Epithelial cell of prostate (primary cell): ENCODE results near the gene RPS6KC1.
"Not testable (repeated sequence)": the region's sequence is repeated elsewhere in the genome, so short reads cannot be mapped to it uniquely, and the experiment has no call there.

Experiments used
- DNase-seq: peaks from one replicate; pipeline ENCODE4 v3.0.0-alpha.2; 2011; ENCODE audit warnings: low read depth, low spot score
- H3K27ac ChIP-seq: fragments of 450-650 bp; 2 replicates; pipeline ENCODE4 v1.5.1; 2017; ENCODE audit warnings: mild to moderate bottlenecking

RPS6KC1 gene

DNA sequence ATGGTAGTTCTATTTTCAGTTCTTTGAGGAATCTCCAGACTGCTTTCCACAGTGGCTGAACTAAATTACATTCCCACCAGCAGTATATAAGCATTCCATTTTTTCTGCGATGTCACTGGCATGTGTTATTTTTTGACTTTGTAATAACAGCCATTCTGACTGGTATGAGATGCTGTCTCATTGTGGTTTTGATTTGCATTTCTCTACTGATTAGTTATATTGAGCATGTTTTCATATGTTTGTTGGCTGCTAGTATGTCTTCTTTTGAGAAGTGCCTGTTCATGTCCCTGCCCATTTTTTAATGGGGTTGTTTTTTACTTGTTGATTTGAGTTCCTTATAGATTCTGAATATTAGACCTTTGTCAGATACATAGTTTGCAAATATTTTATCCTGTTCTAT, 87.9 kb downstream of the RPS6KC1 start:
- no peak overlapping the region for H3K27ac ChIP-seq

DNA sequence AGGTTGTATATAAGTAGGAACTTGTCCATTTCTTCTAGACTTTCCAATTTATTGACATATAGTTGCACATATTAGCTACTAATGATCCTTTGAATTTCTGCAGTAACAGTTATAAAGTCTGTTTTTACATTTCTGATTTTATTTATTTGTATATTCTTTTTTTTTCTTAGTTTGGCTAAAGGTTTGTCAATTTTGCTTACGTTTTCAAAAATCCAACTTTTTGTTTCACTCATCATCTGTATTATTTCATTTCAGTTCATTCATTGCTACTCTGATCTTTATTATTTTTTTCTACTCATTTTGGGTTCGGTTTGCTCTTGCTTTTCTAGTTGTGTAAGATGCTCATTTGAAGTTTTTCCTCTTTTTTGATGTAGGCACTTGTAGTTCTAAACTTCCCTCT, 97.9 kb downstream of the RPS6KC1 start:
- no peak for DNase-seq
- no peak overlapping the region for H3K27ac ChIP-seq

More for the DNA sequence above, 87.9 kb downstream of the RPS6KC1 start:
- no peak for DNase-seq

DNA sequence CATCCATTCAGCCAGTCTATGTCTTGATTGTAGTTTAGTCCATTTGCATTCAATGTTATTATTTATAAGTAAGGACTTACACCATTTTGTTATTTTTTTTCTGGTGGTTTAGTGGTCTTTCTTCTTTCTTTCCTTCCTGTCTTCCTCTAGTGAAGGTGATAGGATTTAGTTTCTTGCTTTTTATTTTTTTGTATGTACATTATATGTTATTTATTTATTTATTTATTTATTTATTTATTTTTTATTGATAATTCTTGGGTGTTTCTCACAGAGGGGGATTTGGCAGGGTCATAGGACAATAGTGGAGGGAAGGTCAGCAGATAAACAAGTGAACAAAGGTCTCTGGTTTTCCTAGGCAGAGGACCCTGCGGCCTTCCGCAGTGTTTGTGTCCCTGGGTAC, 99.0 kb downstream of the RPS6KC1 start:
- not testable (repeated sequence) for DNase-seq, H3K27ac ChIP-seq

DNA sequence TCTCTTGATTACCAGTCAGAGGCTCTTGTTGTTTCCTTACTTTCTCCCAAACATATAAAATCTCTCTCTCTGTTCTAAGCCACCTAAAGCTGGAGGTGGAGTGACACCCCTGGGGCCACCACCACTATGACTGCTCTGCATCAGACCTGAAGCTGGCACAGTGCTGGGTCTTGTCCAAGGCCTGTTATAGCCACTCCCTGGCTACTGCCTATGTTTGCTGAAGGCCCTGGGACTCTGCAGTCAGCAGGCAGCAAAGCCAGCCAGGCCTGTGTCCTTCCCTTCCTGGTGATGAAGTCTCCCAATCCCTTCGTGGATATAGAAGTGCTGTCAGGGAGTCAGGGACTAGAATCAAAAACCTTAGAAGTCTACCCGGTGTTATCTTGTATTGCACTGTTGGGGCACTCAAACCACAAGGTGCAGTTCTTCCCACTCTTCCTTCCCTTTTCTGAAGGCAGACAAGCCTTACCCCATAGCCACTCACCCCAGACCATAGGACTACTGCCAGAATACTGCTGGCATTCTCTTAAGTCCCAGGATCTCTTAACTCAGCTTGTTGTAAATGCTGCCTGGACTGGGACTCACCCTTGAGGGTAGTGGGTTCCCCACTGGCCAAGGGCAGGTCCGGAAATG, 103.1 kb downstream of the RPS6KC1 start:
- DNase-seq = no peak
- no peak overlapping the region for H3K27ac ChIP-seq

DNA sequence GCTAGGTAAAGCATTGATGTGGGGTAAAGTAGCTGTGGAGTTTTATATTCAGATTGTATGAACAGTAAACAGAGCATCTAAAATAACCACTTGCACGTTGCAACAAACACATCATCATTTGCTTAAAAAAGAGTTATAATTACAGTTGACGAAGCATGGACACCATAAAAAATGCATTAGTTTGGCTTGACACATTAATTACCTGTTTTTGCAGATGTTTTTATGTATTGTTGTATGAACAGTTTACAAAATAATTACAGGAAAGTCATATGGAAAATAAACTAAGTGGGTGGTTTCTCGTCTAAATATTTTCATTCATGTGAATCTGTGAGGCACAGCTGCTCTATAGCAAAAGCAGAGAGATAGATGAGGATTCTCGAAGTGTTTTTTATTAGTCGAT, 108.3 kb downstream of the RPS6KC1 start:
- H3K27ac ChIP-seq = no peak overlapping the region
- DNase-seq = no peak

DNA sequence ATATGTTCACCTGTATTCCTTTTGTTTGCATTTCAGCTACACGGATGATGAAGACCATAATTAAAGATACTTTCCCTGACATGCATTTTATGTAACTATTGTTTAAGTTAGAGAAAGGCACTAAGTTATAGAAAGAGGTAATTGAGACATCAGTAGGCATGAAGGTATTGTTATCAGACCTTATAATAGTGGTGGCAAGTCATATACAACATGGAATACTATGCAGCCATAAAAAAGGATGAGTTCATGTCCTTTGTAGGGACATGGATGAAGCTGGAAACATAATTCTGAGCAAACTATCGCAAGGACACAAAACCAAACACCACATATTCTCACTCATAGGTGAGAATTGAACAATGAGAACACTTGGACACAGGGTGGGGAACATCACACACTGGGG, 109.4 kb downstream of the RPS6KC1 start:
- not testable (repeated sequence) for DNase-seq, H3K27ac ChIP-seq

DNA sequence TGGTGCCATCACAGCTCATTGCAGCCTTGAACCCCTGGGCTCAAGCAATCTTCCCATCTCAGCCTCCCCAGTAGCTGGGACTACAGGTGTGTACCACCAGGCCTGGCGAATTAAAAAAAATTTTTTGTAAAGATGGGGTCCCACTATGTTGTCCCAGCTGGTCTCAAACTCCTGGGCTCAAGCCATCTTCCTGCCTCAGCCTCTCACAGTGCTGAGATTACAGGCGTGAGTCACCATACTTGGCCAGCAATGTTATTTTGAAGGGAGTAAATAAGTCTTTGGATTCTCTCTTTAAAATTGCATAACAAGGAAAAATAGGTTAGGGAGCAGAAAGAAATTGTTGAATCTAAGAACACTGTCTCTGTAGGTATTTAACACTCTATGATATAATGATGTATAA, 111.3 kb downstream of the RPS6KC1 start:
- DNase-seq = no peak

DNA sequence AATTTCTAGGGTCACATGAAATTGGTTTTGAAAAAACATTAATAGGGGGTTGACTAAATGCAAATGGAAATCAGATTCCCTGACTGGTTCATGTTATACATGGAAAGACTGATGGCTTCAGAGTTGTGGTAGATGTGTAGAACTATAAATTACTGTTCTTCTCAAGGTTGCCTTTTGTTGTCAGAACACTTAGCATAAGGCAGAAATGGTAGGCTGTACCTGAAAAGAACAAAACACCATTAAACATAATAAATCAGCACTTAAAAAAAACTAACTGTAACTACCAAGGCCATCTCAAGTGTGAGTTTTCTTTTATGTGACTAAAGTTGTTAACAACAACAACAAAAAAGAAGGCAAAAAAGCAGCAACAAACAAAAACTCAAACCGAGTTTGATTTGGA, 111.8 kb downstream of the RPS6KC1 start:
- DNase-seq = no peak
- no peak overlapping the region for H3K27ac ChIP-seq

More for the DNA sequence above, 111.3 kb downstream of the RPS6KC1 start:
- no peak overlapping the region for H3K27ac ChIP-seq

DNA sequence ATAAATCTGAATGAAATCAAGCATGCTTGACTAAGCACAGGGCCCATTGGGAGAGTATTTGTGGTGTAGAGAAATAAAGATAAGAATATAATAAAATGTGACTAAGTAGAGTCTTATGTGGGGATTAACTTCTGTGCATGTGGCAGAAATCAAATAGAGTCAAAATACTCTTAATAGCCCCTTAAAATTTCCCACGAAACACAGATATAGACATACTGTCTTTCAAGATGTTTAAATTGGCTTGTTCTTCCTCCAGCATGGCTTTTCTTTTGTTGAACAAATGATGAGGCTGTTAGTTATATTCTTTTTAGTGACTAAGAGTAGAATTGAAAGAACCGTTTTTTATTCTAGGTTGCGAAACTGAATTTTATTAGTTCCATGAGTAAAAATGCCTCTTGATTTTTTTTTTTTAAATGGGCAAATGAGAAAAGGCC, 112.3 kb downstream of the RPS6KC1 start:
- H3K27ac ChIP-seq = no peak overlapping the region
- DNase-seq = no peak

DNA sequence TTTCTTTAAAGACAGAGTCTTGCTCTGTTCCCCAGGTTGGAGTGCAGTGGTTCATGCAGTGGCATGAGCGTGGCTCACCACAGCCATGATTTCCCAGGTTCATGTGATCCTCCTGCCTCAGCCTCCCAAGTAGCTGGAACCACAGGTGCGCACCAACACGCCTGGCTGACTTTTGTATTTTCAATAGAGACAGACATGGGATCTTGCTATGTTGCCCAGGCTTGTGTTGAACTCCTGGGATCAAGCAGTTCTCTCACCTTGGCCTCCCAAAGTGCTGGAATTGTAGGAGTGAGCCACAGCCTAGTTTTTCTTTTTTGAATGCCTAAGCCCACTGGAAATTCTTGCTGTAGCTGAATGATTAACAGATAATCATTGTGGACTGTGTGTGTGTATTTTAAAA, 113.5 kb downstream of the RPS6KC1 start:
- H3K27ac ChIP-seq = no peak overlapping the region
- DNase-seq = no peak

DNA sequence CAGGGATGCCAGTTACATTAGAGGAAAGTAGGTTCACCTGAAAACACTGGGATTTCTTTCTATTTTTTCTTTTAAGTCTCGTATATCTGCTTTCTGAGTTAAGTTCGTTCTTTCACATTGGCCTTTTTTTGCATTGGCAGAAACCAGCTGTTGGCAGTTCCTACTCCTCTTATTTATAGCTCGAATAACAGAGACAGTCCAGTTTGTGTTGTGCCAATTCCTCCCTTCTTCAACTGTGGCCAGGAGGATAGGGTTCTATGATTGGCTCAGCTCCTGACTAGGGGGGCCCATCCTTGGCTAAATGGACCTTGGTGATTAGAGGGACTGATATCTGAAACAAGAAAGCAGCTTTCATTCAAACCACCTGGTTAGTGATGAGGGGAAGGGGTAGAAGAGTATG, 115.8 kb downstream of the RPS6KC1 start:
- no peak overlapping the region for H3K27ac ChIP-seq
- no peak for DNase-seq

DNA sequence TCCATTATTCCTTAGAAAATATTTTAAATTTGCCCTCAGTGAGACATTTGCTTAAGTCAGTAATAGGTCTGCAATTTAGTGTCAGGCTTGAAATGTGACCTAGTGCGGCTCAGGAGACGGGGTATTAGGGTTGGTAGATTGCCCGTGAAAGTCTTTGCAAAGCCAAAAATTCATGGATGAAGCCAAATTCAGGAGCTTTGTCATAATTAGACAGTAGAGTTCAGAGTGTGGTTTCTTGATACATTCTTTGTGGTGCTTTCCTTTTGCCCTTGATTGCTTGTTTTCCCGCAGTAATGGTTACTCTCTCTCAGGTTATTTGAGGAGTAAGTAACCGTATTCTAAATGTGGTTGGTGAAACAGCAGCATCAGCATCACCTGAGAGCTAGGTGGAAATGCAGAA, 120.7 kb downstream of the RPS6KC1 start:
- no peak for DNase-seq
- no peak overlapping the region for H3K27ac ChIP-seq

DNA sequence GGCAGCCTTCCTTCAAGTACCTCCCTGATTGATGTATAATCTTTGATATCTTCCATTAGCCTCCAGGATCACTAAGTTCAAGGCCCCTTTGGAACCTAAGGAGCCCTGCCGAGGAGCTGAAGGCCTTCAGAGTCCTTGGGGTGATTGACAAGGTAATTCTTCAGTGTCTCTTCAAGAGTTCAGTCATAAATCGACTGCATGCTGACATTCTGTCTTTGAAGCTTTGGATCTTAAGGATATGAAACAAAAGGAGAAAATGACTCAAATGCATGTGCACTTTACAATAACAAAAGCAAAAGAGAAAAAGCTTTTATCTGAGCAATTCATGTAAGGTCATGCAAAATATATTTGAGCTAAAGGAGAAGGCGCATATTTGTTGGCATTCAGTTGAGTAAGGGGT, 125.3 kb downstream of the RPS6KC1 start:
- DNase-seq = no peak
- no peak overlapping the region for H3K27ac ChIP-seq

DNA sequence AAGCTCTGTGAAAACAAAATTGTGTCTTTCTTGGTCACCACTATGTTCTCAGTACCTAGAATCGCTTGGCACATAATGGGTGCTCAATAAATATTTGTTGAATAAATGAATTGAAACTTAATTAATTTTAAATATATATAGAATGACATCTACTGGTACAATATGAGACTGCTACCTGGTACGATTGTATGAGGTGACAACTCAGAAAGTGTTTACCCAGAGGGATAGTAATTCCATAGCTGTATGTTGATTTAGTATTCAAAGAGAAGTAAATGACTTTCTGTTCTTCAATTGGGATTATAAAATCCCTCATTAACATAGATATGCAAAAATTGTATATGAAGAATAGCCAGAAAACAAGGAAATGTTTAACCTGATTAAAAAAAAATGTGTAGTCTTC, 128.7 kb downstream of the RPS6KC1 start:
- no peak for DNase-seq
- no peak overlapping the region for H3K27ac ChIP-seq

DNA sequence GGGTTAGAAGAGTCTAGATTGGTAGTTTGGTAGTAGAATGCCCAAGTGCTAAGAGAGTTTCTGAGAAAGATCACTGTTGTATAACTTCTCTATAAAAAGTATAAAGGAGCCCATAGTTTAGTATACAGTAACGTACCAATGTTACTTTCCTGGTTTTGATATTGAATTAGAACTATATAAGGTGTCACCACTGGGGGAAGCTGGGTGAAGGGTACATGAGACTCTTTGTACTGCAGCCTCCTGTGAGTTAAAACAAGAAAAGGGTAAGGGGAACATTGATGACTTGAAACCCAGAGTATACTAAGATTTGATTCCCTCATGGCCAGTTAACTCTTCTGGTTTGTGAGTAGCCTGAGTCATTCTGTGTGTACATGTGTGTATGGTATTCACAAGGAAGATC, 129.8 kb downstream of the RPS6KC1 start:
- no peak for DNase-seq
- no peak overlapping the region for H3K27ac ChIP-seq

DNA sequence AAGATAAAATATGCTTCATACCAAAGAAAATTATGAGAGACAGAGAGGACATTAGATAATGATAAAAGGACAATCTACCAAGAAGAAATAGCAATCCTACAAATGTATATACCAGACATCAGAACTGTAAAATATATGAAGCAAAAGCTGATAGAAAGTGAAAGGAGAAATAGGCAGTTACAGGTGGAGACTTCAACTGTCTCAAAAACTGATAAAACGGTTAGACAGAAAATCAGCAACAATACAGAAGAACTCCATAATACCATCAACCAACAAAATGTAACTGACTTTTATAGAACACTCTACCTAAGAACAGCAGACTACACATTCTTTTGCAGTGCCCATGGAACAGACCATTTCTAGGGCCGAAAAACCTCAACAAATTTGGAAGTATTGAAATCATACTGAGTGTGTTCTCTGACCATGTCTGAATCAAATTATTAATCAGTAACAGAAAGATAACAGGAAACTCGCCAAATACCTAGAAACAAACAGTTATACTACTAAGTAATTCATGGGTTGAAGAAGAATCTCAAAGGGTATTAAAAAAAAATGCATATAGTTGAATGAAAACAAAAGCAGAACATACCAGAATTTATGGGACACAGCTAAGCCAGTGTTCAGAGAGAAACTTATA, 132.1 kb downstream of the RPS6KC1 start:
- no peak for DNase-seq

DNA sequence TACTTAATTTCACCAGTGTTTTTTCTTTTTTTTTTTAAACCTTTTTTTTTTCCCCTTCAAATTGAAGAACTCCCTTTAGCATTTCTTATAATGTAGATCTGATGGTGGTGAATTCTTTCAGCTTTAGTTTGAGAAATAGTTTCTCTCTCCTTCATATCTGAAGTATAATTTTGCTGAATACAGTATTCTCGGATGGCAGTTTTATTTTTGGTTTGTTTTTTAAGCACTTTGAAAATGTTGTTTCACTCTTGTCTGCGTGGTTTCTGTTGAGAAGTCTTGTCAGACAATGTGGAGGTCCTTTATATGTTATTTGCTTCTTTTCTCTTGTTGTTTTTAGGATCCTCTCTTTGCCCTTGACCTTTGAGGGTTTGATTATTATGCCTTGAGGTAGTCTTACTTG, 135.1 kb downstream of the RPS6KC1 start:
- no peak for DNase-seq
- H3K27ac ChIP-seq = no peak overlapping the region

More for the DNA sequence above, 132.1 kb downstream of the RPS6KC1 start:
- no peak overlapping the region for H3K27ac ChIP-seq

DNA sequence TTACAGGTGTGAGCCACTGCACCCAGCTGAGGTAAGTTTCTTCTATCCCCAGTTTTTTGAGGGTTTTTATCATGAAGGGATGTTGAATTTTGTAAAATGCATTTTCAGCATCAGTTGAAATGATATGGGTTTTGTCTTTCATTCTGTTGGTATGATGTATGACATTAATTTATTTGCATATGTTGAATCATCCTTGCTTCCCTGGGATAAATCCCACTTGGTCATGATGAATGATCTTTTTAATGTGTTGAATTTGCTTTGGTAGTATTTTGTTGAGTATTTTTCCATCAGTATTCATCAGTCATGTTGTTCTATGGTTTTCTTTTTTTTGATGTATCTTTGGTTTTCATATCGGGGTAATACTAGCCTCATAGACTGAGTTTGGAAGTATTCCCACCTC, 141.0 kb downstream of the RPS6KC1 start:
- DNase-seq = no peak
- no peak overlapping the region for H3K27ac ChIP-seq

DNA sequence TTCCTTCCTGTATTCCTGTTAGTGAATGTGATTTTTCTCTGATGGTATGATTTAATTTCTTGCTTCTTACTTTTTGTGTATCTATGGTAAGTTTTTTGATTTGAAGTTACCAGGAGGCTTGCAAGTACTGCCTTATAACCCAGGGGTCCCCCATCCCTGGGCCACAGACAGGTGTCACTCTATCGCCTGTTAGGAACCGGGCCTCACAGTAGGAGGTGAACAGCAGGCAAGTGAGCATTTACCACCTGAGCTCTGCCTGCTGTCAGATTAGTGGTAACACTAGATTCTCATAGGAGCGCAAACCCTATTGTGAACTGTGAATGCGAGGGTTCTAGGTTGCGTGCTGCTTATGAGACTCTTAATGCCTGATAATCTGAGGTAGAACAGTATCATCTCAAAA, 143.3 kb downstream of the RPS6KC1 start:
- DNase-seq = no peak
- H3K27ac ChIP-seq = no peak overlapping the region

DNA sequence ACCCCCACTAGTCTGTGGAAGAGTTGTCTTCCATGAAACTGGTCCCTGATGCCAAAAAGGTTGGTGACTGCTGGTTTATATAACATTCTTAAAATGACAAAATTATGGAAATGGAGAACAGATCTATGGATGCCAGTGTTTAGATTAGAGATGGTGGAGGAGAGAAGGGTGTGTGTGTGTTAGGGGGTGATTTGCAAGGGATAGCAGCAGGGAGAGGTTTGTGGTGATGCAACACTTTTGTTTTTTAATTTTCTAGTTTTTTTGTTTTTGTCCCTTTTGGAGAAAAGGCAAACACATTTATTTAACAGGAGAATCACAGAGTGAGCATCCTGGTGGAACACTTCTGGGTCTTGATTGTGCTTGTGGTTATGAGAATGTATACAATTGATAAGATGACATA, 143.8 kb downstream of the RPS6KC1 start:
- no peak for DNase-seq
- no peak overlapping the region for H3K27ac ChIP-seq

DNA sequence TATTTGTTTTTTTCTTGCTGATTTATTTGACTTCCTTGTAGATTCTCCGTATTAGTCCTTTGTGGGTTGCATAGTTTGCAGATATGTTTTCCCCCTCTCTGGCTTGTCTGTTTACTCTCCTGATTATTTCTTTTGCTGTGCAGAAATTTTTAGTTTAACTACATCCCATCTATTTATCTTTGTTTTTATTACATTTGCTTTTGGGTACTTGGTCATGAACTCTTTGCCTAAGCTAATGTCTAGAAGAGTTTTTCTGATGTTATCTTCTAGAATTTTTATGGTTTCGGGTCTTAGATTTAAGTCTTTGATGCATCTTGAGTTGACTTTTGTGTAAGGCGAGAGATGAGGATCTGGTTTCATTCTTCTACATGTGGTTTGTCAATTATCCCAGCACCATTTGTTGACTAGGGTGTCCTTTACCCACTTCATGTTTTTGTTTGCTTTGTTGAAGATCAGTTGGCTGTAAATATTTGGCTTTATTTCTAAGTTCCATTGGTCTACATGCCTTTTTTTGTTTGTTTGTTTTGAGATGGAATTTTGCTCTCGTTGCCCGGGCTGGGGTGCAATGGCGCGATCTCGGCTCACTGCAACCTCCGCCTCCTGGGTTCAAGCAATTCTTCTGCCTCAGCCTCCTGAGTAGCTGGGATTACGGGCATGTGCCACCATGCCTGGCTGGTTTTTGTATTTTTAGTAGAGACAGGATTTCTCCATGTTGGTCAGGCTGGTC, 145.4 kb downstream of the RPS6KC1 start:
- not testable (repeated sequence) for H3K27ac ChIP-seq, DNase-seq

DNA sequence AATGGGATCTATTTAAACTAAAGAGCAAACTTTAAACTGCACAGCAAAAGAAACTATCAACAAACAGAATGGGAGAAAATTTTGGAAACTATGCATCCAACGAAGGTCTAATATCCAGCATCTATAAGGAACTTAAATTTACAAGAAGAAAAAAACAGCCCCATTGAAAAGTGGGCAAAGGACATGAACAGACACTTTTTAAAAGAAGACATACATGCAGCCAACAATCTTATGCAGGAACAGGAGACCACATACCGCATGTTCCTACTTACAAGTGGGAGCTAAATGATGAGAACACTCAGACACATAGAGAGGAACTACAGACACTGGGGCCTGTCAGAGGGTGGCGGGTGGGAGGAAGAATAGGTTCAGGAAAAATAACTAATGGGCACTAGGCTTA, 149.6 kb downstream of the RPS6KC1 start:
- no peak for DNase-seq
- H3K27ac ChIP-seq = no peak overlapping the region
